ENCODE data around the gene SMOC1.

SMOC1 gene

GRCh38 chr14:69858801-69859200, 20.4 kb upstream of the SMOC1 start:
- Histone ChIP-seq H3K27me3 (ENCODE audit: control insufficient read depth in 1 of 2, insufficient read depth in 1 of 2, low read length in 2 of 2) (peaks cover 21 to 34% of the 10 kb centered on the region in 2 experiments), H2AK5ac (ENCODE audit: low read length, severe bottlenecking) (no peak overlapping the region), H4K91ac (ENCODE audit: low read length) (no peak overlapping the region), H3K4me3 (ENCODE audit: insufficient read depth in 1 of 2, low read depth in 1 of 2, low read length in 2 of 2) (no peak overlapping the region), H3K4me1 (ENCODE audit: control insufficient read depth, insufficient read depth, low read depth, low read length) (peaks cover 1% of the 10 kb centered on the region), H3K36me3 (ENCODE audit: control insufficient read depth in 1 of 2, insufficient read depth in 2 of 2, low read depth in 1 of 2, low read length in 2 of 2) (no peaks in the 10 kb centered on the region), H4K8ac (ENCODE audit: low read length) (no peak overlapping the region), H2BK15ac (ENCODE audit: low read depth, poor library complexity, severe bottlenecking) (no peak overlapping the region), H3K14ac (ENCODE audit: low read length in 2 of 2) (no peak overlapping the region), H2BK5ac (ENCODE audit: low read depth, low read length, poor library complexity, severe bottlenecking) (no peak overlapping the region), H3K23ac (ENCODE audit: low read length in 2 of 2) (no peak overlapping the region), H3K27ac (ENCODE audit: low read length, poor library complexity, severe bottlenecking) (no peak overlapping the region), H3K9me3 (ENCODE audit: control insufficient read depth, low read length) (no peaks in the 10 kb centered on the region), H3K18ac (ENCODE audit: low read depth in 1 of 2, low read length in 2 of 2) (no peak overlapping the region), H2BK120ac (ENCODE audit: low read depth, low read length) (no peak overlapping the region), H3K4ac (ENCODE audit: low read depth in 1 of 2, low read length in 2 of 2) (no peak overlapping the region), H3K79me1 (replicated peaks; ENCODE audit: low read length, poor library complexity, severe bottlenecking) (no peaks in the 10 kb centered on the region), H3K4me2 (ENCODE audit: low read length, poor library complexity, severe bottlenecking) (no peak overlapping the region), H3K9ac (ENCODE audit: low read length) (no peak overlapping the region), H2AFZ (ENCODE audit: low read depth, low read length) (no peak overlapping the region), H2BK12ac (ENCODE audit: low read length in 2 of 2) (no peak overlapping the region)
- WGBS = 60% methylated on average over 7 of the region's 8 CpGs
- DNase-seq = no peak

GRCh38 chr14:69859591-69859990, 19.6 kb upstream of the SMOC1 start:
- Histone ChIP-seq H2BK15ac (ENCODE audit: low read depth, poor library complexity, severe bottlenecking) (no peak overlapping the region), H3K18ac (ENCODE audit: low read depth in 1 of 2, low read length in 2 of 2) (no peak overlapping the region), H2BK12ac (ENCODE audit: low read length in 2 of 2) (no peak overlapping the region), H2BK120ac (ENCODE audit: low read depth, low read length) (no peak overlapping the region), H3K9me3 (ENCODE audit: control insufficient read depth, low read length) (peaks cover 2% of the 10 kb centered on the region), H3K36me3 (ENCODE audit: control insufficient read depth in 1 of 2, insufficient read depth in 2 of 2, low read depth in 1 of 2, low read length in 2 of 2) (no peaks in the 10 kb centered on the region), H4K91ac (ENCODE audit: low read length) (no peak overlapping the region), H3K4me1 (ENCODE audit: control insufficient read depth, insufficient read depth, low read depth, low read length) (peaks cover 1% of the 10 kb centered on the region), H3K23ac (ENCODE audit: low read length in 2 of 2) (no peak overlapping the region), H3K27ac (ENCODE audit: low read length, poor library complexity, severe bottlenecking) (no peak overlapping the region), H4K8ac (ENCODE audit: low read length) (no peak overlapping the region), H3K9ac (ENCODE audit: low read length) (no peak overlapping the region), H3K27me3 (ENCODE audit: control insufficient read depth in 1 of 2, insufficient read depth in 1 of 2, low read length in 2 of 2) (peaks cover 14 to 32% of the 10 kb centered on the region in 2 experiments), H2AK5ac (ENCODE audit: low read length, severe bottlenecking) (no peak overlapping the region), H3K79me1 (replicated peaks; ENCODE audit: low read length, poor library complexity, severe bottlenecking) (no peaks in the 10 kb centered on the region), H3K4me2 (ENCODE audit: low read length, poor library complexity, severe bottlenecking) (no peak overlapping the region), H2AFZ (ENCODE audit: low read depth, low read length) (no peak overlapping the region), H3K4ac (ENCODE audit: low read depth in 1 of 2, low read length in 2 of 2) (no peak overlapping the region), H3K14ac (ENCODE audit: low read length in 2 of 2) (no peak overlapping the region), H3K4me3 (ENCODE audit: insufficient read depth in 1 of 2, low read depth in 1 of 2, low read length in 2 of 2) (no peak overlapping the region), H2BK5ac (ENCODE audit: low read depth, low read length, poor library complexity, severe bottlenecking) (no peak overlapping the region)
- 80% methylated on average over 14 of the region's 14 CpGs for WGBS
- no peak for DNase-seq

GRCh38 chr14:69860221-69860620, 19.0 kb upstream of the SMOC1 start:
- no peak overlapping the region for H3K18ac ChIP-seq (ENCODE audit: low read depth in 1 of 2, low read length in 2 of 2)
- no peaks in the 10 kb centered on the region for H3K36me3 ChIP-seq (ENCODE audit: control insufficient read depth in 1 of 2, insufficient read depth in 2 of 2, low read depth in 1 of 2, low read length in 2 of 2)
- H3K23ac ChIP-seq (ENCODE audit: low read length in 2 of 2) = no peak overlapping the region
- H2BK5ac ChIP-seq (ENCODE audit: low read depth, low read length, poor library complexity, severe bottlenecking) = no peak overlapping the region
- H3K27me3 ChIP-seq (ENCODE audit: control insufficient read depth in 1 of 2, insufficient read depth in 1 of 2, low read length in 2 of 2) = peaks cover 9 to 26% of the 10 kb centered on the region in 2 experiments
- H4K91ac ChIP-seq (ENCODE audit: low read length) = no peak overlapping the region
- H3K4me1 ChIP-seq (ENCODE audit: control insufficient read depth, insufficient read depth, low read depth, low read length) = peaks cover 1% of the 10 kb centered on the region
- no peak overlapping the region for H3K9ac ChIP-seq (ENCODE audit: low read length)
- no peak overlapping the region for H3K4ac ChIP-seq (ENCODE audit: low read depth in 1 of 2, low read length in 2 of 2)
- no peak overlapping the region for H2BK15ac ChIP-seq (ENCODE audit: low read depth, poor library complexity, severe bottlenecking)
- H3K4me2 ChIP-seq (ENCODE audit: low read length, poor library complexity, severe bottlenecking) = no peak overlapping the region
- WGBS = 80% methylated on average over 8 of the region's 12 CpGs
- no peak overlapping the region for H2AFZ ChIP-seq (ENCODE audit: low read depth, low read length)
- no peak overlapping the region for H2BK12ac ChIP-seq (ENCODE audit: low read length in 2 of 2)
- peaks cover 9% of the 10 kb centered on the region for H3K9me3 ChIP-seq (ENCODE audit: control insufficient read depth, low read length)
- no peak overlapping the region for H3K4me3 ChIP-seq (ENCODE audit: insufficient read depth in 1 of 2, low read depth in 1 of 2, low read length in 2 of 2)
- no peak overlapping the region for H4K8ac ChIP-seq (ENCODE audit: low read length)
- H2BK120ac ChIP-seq (ENCODE audit: low read depth, low read length) = no peak overlapping the region
- H3K14ac ChIP-seq (ENCODE audit: low read length in 2 of 2) = no peak overlapping the region
- no peaks in the 10 kb centered on the region for H3K79me1 ChIP-seq (replicated peaks; ENCODE audit: low read length, poor library complexity, severe bottlenecking)
- DNase-seq = no peak
- H3K27ac ChIP-seq (ENCODE audit: low read length, poor library complexity, severe bottlenecking) = no peak overlapping the region
- no peak overlapping the region for H2AK5ac ChIP-seq (ENCODE audit: low read length, severe bottlenecking)

GRCh38 chr14:69861025-69861569, 18.1 kb upstream of the SMOC1 start:
- WGBS = 70% methylated on average over 3 of the region's 3 CpGs
- H3K9me3 ChIP-seq (ENCODE audit: control insufficient read depth, low read length) = peaks cover 14% of the 10 kb centered on the region
- H4K8ac ChIP-seq (ENCODE audit: low read length) = no peak overlapping the region
- no peaks in the 10 kb centered on the region for H3K36me3 ChIP-seq (ENCODE audit: control insufficient read depth in 1 of 2, insufficient read depth in 2 of 2, low read depth in 1 of 2, low read length in 2 of 2)
- DNase-seq = no peak
- no peak overlapping the region for H3K23ac ChIP-seq (ENCODE audit: low read length in 2 of 2)
- H3K4me2 ChIP-seq (ENCODE audit: low read length, poor library complexity, severe bottlenecking) = no peak overlapping the region
- no peak overlapping the region for H2AK5ac ChIP-seq (ENCODE audit: low read length, severe bottlenecking)
- H3K18ac ChIP-seq (ENCODE audit: low read depth in 1 of 2, low read length in 2 of 2) = no peak overlapping the region
- H4K91ac ChIP-seq (ENCODE audit: low read length) = no peak overlapping the region
- H2BK5ac ChIP-seq (ENCODE audit: low read depth, low read length, poor library complexity, severe bottlenecking) = no peak overlapping the region
- H3K14ac ChIP-seq (ENCODE audit: low read length in 2 of 2) = no peak overlapping the region
- no peaks in the 10 kb centered on the region for H3K79me1 ChIP-seq (replicated peaks; ENCODE audit: low read length, poor library complexity, severe bottlenecking)
- H3K27ac ChIP-seq (ENCODE audit: low read length, poor library complexity, severe bottlenecking) = no peak overlapping the region
- no peak overlapping the region for H3K4me3 ChIP-seq (ENCODE audit: insufficient read depth in 1 of 2, low read depth in 1 of 2, low read length in 2 of 2)
- no peak overlapping the region for H2BK12ac ChIP-seq (ENCODE audit: low read length in 2 of 2)
- H3K27me3 ChIP-seq (ENCODE audit: control insufficient read depth in 1 of 2, insufficient read depth in 1 of 2, low read length in 2 of 2) = peaks cover 6 to 23% of the 10 kb centered on the region in 2 experiments
- H2BK120ac ChIP-seq (ENCODE audit: low read depth, low read length) = no peak overlapping the region
- H3K9ac ChIP-seq (ENCODE audit: low read length) = no peak overlapping the region
- no peak overlapping the region for H2BK15ac ChIP-seq (ENCODE audit: low read depth, poor library complexity, severe bottlenecking)
- peaks cover 1% of the 10 kb centered on the region for H3K4me1 ChIP-seq (ENCODE audit: control insufficient read depth, insufficient read depth, low read depth, low read length)
- H3K4ac ChIP-seq (ENCODE audit: low read depth in 1 of 2, low read length in 2 of 2) = no peak overlapping the region
- H2AFZ ChIP-seq (ENCODE audit: low read depth, low read length) = no peak overlapping the region

All from mesenchymal stem cell (in vitro differentiated cells and primary cell).